ENCODE measurements around the gene PSORS1C1.

Gene PSORS1C1

DNA sequence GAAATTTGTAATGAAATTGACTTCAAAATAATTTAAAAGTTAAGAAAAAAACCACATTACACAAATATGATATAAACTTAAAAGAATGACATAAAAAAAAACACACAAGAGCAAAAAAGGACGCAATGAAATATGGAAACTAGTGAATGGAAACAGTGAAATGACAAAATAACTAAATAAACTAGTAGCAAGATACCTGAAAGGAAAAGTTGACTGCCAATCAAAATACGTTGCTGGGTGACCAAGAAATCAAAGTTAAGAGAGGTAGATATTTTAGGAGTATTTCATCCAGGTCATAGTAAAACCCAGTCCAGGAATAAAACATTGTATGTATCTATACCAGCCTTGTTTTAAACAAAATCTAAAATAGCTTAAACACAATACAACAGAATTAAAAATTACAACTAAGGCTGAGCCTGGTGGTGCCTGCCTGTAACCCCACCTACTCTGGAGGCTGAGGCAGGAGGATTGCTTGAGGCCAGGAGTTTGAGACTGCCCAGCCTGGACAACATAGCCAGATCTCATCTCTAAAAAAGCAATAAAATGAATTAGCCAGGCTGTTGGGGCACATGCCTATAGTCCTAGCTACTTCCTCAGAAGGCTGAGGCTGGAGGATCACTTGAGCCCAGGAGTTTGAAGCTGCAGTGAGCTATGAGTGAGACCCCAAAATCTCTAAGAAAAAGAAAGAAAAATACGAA is 24.2 kb upstream of the PSORS1C1 start:
- Histone ChIP-seq H3K27me3 (ENCODE audit: insufficient read depth, poor library complexity, severe bottlenecking) (no peaks in the 10 kb centered on the region), H3K4me3 (replicated peaks; ENCODE audit: insufficient read depth, low read length) (no peak overlapping the region), H3K27ac (replicated peaks) (no peak overlapping the region)
- TF ChIP-seq CTCF (IDR thresholded peaks at IDR 0.05; ENCODE audit: insufficient read depth, low read length): no peak
- no peak for TF ChIP-seq REST (IDR thresholded peaks at IDR 0.05; ENCODE audit: insufficient replicate concordance, low read depth)
- no peak for TF ChIP-seq SPI1 (IDR thresholded peaks at IDR 0.05; ENCODE audit: borderline replicate concordance, low read depth)
- TF ChIP-seq POLR2AphosphoS5 (IDR thresholded peaks at IDR 0.05; ENCODE audit: low read depth): no peak
- no peak for TF ChIP-seq GABPA (IDR thresholded peaks at IDR 0.05; ENCODE audit: low read depth)
- DNase-seq (ENCODE audit: low read depth in 1 of 2, low spot score in 1 of 2): no peak

GRCh38 chr6:31090973-31091364 is 23.6 kb upstream of the PSORS1C1 start:
- TF ChIP-seq POLR2AphosphoS5 (IDR thresholded peaks at IDR 0.05; ENCODE audit: low read depth) (no peak), CTCF (IDR thresholded peaks at IDR 0.05; ENCODE audit: insufficient read depth, low read length) (no peak), SPI1 (IDR thresholded peaks at IDR 0.05; ENCODE audit: borderline replicate concordance, low read depth) (no peak), REST (IDR thresholded peaks at IDR 0.05; ENCODE audit: insufficient replicate concordance, low read depth) (no peak), GABPA (IDR thresholded peaks at IDR 0.05; ENCODE audit: low read depth) (no peak)
- DNase-seq (ENCODE audit: low read depth in 1 of 2, low spot score in 1 of 2): no peak
- Histone ChIP-seq H3K27me3 (ENCODE audit: insufficient read depth, poor library complexity, severe bottlenecking) (no peaks in the 10 kb centered on the region), H3K27ac (replicated peaks) (no peak overlapping the region), H3K4me3 (replicated peaks; ENCODE audit: insufficient read depth, low read length) (no peak overlapping the region)

DNA sequence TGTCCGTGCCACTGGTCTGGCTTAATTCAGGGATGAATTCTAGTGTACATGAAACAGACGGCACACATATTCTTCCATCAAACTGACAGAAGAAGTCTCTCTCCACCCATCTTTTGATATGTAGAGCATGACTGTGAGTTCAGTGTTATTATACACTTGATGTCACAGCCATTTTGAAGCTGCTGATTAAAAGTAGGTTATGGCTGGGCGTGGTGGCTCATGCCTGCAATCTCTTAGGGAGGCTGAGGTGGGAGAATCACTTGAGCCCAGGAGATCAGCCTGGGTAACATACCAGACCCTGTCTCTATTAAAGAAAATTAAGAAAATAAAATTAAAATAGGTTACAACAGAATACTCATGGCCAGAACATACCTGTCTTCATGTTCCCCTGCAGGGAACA is 22.9 kb upstream of the PSORS1C1 start:
- H3K27ac ChIP-seq (replicated peaks): no peak overlapping the region
- no peaks in the 10 kb centered on the region for H3K27me3 ChIP-seq (ENCODE audit: insufficient read depth, poor library complexity, severe bottlenecking)
- TF ChIP-seq POLR2AphosphoS5 (IDR thresholded peaks at IDR 0.05; ENCODE audit: low read depth) (no peak), SPI1 (IDR thresholded peaks at IDR 0.05; ENCODE audit: borderline replicate concordance, low read depth) (no peak), GABPA (IDR thresholded peaks at IDR 0.05; ENCODE audit: low read depth) (no peak), REST (IDR thresholded peaks at IDR 0.05; ENCODE audit: insufficient replicate concordance, low read depth) (no peak), CTCF (IDR thresholded peaks at IDR 0.05; ENCODE audit: insufficient read depth, low read length) (no peak)
- H3K4me3 ChIP-seq (replicated peaks; ENCODE audit: insufficient read depth, low read length): no peak overlapping the region
- no peak for DNase-seq (ENCODE audit: low read depth in 1 of 2, low spot score in 1 of 2)

Data from HL-60 (cell line).